Adrenal gland (tissue), 5 donors: ENCODE results near the gene TRIP10.

Source experiments
- CTCF ChIP-seq, 6 experiments: fragments of 450-650 bp in 4 of 6; fragments of 200-600 bp in 2 of 6; sonication (generic) in 1 of 6; IDR thresholded peaks; 1 replicate in 5 of 6; 2 replicates in 1 of 6; pipeline versions ENCODE4 v1.5.1 to v1.8.0; 2016 to 2021; ENCODE audit warnings: antibody characterized with exemption in 6 of 6, mild to moderate bottlenecking in 2 of 6, moderate library complexity in 1 of 6
- POLR2A ChIP-seq, 2 donors: fragments of 450-650 bp; IDR thresholded peaks; one replicate each; pipeline ENCODE4 v1.6.1; 2017; ENCODE audit warnings: antibody characterized with exemption in 2 of 2, mild to moderate bottlenecking in 2 of 2, moderate library complexity in 1 of 2
- donor health status: DM: no; HTN: no; CAD: no.

- TF ChIP-seq CTCF (IDR thresholded peaks at IDR 0.05), result no peak
- no peak for TF ChIP-seq POLR2A (IDR thresholded peaks at IDR 0.05)
Observed at GRCh38 chr19:6716610-6716970, 22.9 kb upstream of the TRIP10 start.
